Measurements from ENCODE around the gene KCNH2. TPM values are rescaled to one million over a fixed set of nuclear protein-coding genes. Genes with fewer than 3 reads are reported as not detected.

Gene KCNH2
- total RNA-seq: under 1 TPM in 1 of 4 donors, not detected in 3; 0.22 TPM

- TF ChIP-seq CTCF (IDR thresholded peaks at IDR 0.05; ENCODE audit: low read depth): no peak
Observed at GRCh38 chr7:150978126-150978789, at the start of gene KCNH2. Gene KCNH2, minus strand, starts transcription at chr7:150978321. Its CDS starts 408 bp downstream, at chr7:150977913.

- TF ChIP-seq CTCF (IDR thresholded peaks at IDR 0.05; ENCODE audit: low read depth): no peak
Observed at GRCh38 chr7:151025924-151026671, 48.0 kb upstream of the KCNH2 start.

GRCh38 chr7:151024435-151025056 lies 46.4 kb upstream of the KCNH2 start, which contains the start of gene ATG9B:
Gene ATG9B, minus strand, starts transcription at chr7:151024494. Its CDS starts 71 bp downstream, at chr7:151024423.
- TF ChIP-seq CTCF (IDR thresholded peaks at IDR 0.05; ENCODE audit: low read depth): no peak

GRCh38 chr7:151023232-151023631 lies 45.1 kb upstream of the KCNH2 start:
- TF ChIP-seq CTCF (IDR thresholded peaks at IDR 0.05; ENCODE audit: low read depth): no peak

GRCh38 chr7:151020231-151020630 lies 42.1 kb upstream of the KCNH2 start:
- no peak for TF ChIP-seq CTCF (IDR thresholded peaks at IDR 0.05; ENCODE audit: low read depth)

GRCh38 chr7:151019130-151019447 lies 41.0 kb upstream of the KCNH2 start:
- TF ChIP-seq CTCF (IDR thresholded peaks at IDR 0.05; ENCODE audit: low read depth): no peak

All from subcutaneous adipose tissue (tissue), 4 donors.